Common myeloid progenitor, CD34-positive (primary cell): ENCODE measurements around the gene TAC3.
"Not testable (repeated sequence)": the region's sequence is repeated elsewhere in the genome, so short reads cannot be mapped to it uniquely, and the experiment has no call there.

Source experiments
- CTCF ChIA-PET: fragments of 350-600 bp; sonication (Branson Sonifier 250); formaldehyde crosslinking; loops from one replicate; lab custom pipeline; 2021; ENCODE audit warnings: antibody characterized with exemption; lab: Charles Lee
- POLR2A ChIA-PET: fragments of 350-600 bp; sonication (Branson Sonifier 250); formaldehyde crosslinking; loops from one replicate; lab custom pipeline; 2021; ENCODE audit warnings: antibody characterized with exemption; lab: Charles Lee
- DNase-seq, 3 donors: peaks; one replicate each; pipeline versions ENCODE4 v3.0.0 to v3.0.0-alpha.2; 2013
- H3K27ac ChIP-seq, 2 experiments: 1 replicate in 1 of 2; 2 replicates in 1 of 2; pipeline ENCODE4 v1.7.0; 2013; ENCODE audit warnings: inconsistent platforms in 2 of 2, low read length in 2 of 2, mild to moderate bottlenecking in 2 of 2, low read depth in 1 of 2, moderate library complexity in 1 of 2; ENCODE audit not compliant: severe bottlenecking in 2 of 2, insufficient read depth in 1 of 2, poor library complexity in 1 of 2
- H3K27me3 ChIP-seq, 5 experiments: replicated peaks in 2 of 5; 1 replicate in 3 of 5; 2 replicates in 2 of 5; pipeline versions ENCODE4 v1.6.1 to v1.7.0; 2013; ENCODE audit warnings: low read length in 4 of 5, mild to moderate bottlenecking in 2 of 5, moderate library complexity in 2 of 5, inconsistent platforms in 1 of 5; ENCODE audit not compliant: insufficient read depth in 5 of 5, control insufficient read depth in 4 of 5
- H3K36me3 ChIP-seq, 4 experiments: 1 replicate in 2 of 4; 2 replicates in 2 of 4; pipeline versions ENCODE4 v1.6.1 to v1.7.0; 2013; ENCODE audit warnings: low read length in 3 of 4, control low read depth in 1 of 4, mild to moderate bottlenecking in 1 of 4; ENCODE audit not compliant: control insufficient read depth in 4 of 4, insufficient read depth in 4 of 4
- H3K4me1 ChIP-seq, 4 experiments: 1 replicate in 3 of 4; 2 replicates in 1 of 4; pipeline versions ENCODE4 v1.6.1 to v1.7.1; 2013; ENCODE audit warnings: low read length in 3 of 4, mild to moderate bottlenecking in 3 of 4, control low read depth in 1 of 4, inconsistent platforms in 1 of 4, moderate library complexity in 1 of 4; ENCODE audit not compliant: control insufficient read depth in 4 of 4, insufficient read depth in 4 of 4; ENCODE audit errors: control extremely low read depth in 1 of 4
- H3K4me3 ChIP-seq, 7 experiments: 1 replicate in 4 of 7; 2 replicates in 3 of 7; pipeline versions ENCODE4 v1.5.1 to v1.7.0; 2013; ENCODE audit warnings: mild to moderate bottlenecking in 7 of 7, low read length in 6 of 7, moderate library complexity in 6 of 7, inconsistent platforms in 2 of 7, low read depth in 2 of 7, control low read depth in 1 of 7; ENCODE audit not compliant: insufficient read depth in 4 of 7, control insufficient read depth in 1 of 7; ENCODE audit errors: extremely low read depth in 1 of 7
- H3K9me3 ChIP-seq, 5 experiments: 1 replicate in 4 of 5; 2 replicates in 1 of 5; pipeline versions ENCODE4 v1.6.1 to v1.7.1; 2013; ENCODE audit warnings: low read length in 4 of 5, mild to moderate bottlenecking in 2 of 5, inconsistent platforms in 1 of 5, low read depth in 1 of 5, moderate library complexity in 1 of 5; ENCODE audit not compliant: control insufficient read depth in 4 of 5, insufficient read depth in 2 of 5; ENCODE audit errors: control extremely low read depth in 1 of 5
- WGBS: methylation state at CpG from one replicate; pipeline ENCODE4 v1.1.5; 2013; ENCODE audit not compliant: insufficient coverage; 5-methylcytosine and 5-hydroxymethylcytosine counted together

TAC3 gene

DNA sequence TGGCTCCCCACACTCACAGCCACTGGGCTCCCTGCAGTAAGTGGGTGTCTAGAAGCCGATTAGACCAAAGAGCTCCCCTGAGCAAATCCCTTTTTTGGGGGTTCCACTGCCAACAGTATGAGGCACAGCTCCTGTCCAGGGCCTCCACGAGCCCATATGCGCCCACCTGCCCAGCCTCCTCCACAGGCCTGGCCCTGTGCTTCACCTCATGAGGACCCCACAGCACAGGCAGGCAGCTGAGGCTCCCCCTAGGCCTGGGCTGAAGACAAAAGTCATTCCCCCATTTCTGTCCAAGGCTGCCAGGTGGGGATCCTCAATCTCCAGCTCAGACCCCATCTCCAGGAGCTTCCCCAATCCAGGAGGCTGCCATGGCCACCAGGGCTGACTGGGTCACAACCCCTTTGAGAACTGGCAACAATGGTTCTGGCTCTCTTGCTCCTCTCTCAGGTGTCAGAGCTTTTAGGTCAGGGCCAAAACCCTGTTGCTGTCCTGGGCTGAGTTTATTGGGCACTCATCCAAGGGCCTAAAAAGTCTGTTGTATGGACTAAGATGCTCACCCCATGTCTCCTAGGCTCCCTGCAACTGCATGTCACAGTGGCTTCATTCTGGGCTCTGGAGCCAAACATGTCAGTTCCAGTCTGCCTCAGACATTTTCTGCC, 33.6 kb downstream of the TAC3 start:
- POLR2A ChIA-PET, H3K9me3 ChIP-seq, H3K4me3 ChIP-seq, CTCF ChIA-PET, H3K27ac ChIP-seq, H3K27me3 ChIP-seq, DNase-seq, H3K36me3 ChIP-seq: not testable (repeated sequence)
- peaks cover 0 to 12% (median 12%) of the 10 kb centered on the region in 4 experiments for H3K4me1 ChIP-seq
- 100% methylated on average over 2 of the region's 3 CpGs for WGBS

GRCh38 chr12:56980941-56981530, 35.3 kb downstream of the TAC3 start:
- CTCF ChIA-PET: interaction anchor here (0.6 to 1.1 kb wide), 3 partner anchors 21 to 140 kb away, joined by 3 read pairs; no protein-coding TSS in a partner anchor
- 96% methylated on average over 3 of the region's 4 CpGs for WGBS

GRCh38 chr12:56980268-56980667, 36.1 kb downstream of the TAC3 start:
- H3K4me3 ChIP-seq: no peak overlapping the region
- CTCF ChIA-PET: interaction anchor here (1.2 kb wide), 1 partner anchor 22 kb away, joined by 3 read pairs; no protein-coding TSS in a partner anchor
- H3K27me3 ChIP-seq: no peaks in the 10 kb centered on the region
- no peaks in the 10 kb centered on the region for H3K4me1 ChIP-seq
- 100% methylated on average over 6 of the region's 6 CpGs for WGBS
- DNase-seq: no peak
- no peaks in the 10 kb centered on the region for H3K9me3 ChIP-seq
- POLR2A ChIA-PET: no interaction called here
- H3K36me3 ChIP-seq: no peaks in the 10 kb centered on the region
- no peak overlapping the region for H3K27ac ChIP-seq

More at GRCh38 chr12:56980941-56981530, 35.3 kb downstream of the TAC3 start:
- Histone ChIP-seq H3K4me1 (no peaks in the 10 kb centered on the region), H3K36me3 (no peaks in the 10 kb centered on the region), H3K27ac (no peak overlapping the region), H3K4me3 (no peak overlapping the region), H3K9me3 (no peaks in the 10 kb centered on the region), H3K27me3 (no peaks in the 10 kb centered on the region)
- POLR2A ChIA-PET: no interaction called here
- DNase-seq: no peak

- Histone ChIP-seq H3K4me1 (no peaks in the 10 kb centered on the region), H3K27me3 (no peaks in the 10 kb centered on the region), H3K27ac (no peak overlapping the region), H3K4me3 (no peak overlapping the region), H3K9me3 (no peaks in the 10 kb centered on the region), H3K36me3 (no peaks in the 10 kb centered on the region)
- 97% methylated on average over 3 of the region's 3 CpGs for WGBS
- ChIA-PET POLR2A (no interaction called here), CTCF (interaction anchor here (0.6 to 1.4 kb wide), 3 partner anchors 20 to 24 kb away, joined by 3 to 4 read pairs (median 3); no protein-coding TSS in a partner anchor)
- no peak for DNase-seq
Observed at GRCh38 chr12:56979628-56980027, 36.7 kb downstream of the TAC3 start.

DNA sequence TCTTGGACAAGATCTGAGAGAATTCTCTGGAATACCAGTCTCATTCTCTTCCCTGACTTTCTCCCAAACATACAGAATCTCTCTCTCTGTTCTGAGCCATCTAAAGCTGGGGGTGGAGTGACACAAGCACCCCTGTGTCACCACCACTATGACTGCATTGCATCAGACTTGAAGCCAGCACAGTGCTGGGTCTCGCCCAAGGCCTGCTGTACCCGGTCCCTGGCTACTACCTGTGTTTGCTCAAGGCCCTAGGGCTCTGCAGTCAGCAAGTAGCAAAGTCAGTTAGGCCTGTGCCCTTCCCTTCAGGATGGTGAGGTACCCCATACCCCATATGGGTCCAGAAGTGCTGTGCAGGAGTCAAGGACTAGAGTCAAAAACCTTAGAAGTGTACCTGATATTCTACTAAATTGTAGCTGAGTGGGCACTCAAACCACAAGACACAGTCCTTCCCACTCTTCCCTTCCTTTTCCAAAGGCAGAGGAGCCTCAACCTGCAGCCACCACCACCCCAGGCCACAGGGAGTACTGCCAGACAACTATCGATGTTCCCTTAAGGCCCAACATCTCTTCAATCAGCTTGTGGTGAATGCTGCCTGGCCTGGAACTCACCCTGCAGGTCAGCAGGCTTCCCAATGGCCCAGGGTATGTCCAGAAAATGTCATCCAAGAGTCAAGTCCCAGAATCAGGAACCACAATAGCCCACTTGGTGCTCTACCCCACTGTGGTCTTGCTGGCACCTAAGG, 37.8 kb downstream of the TAC3 start:
- CTCF ChIA-PET: interaction anchor here (1.2 to 1.4 kb wide), 2 partner anchors 24 to 25 kb away, joined by 3 to 4 read pairs; no protein-coding TSS in a partner anchor
- Histone ChIP-seq H3K27ac (no peak overlapping the region), H3K4me3 (no peak overlapping the region), H3K9me3 (no peaks in the 10 kb centered on the region), H3K4me1 (no peaks in the 10 kb centered on the region), H3K36me3 (no peaks in the 10 kb centered on the region), H3K27me3 (no peaks in the 10 kb centered on the region)
- POLR2A ChIA-PET: no interaction called here
- WGBS: 100% methylated on average over 3 of the region's 3 CpGs
- DNase-seq: no peak

- H3K4me3 ChIP-seq, POLR2A ChIA-PET, CTCF ChIA-PET, H3K4me1 ChIP-seq, H3K27me3 ChIP-seq, H3K9me3 ChIP-seq, H3K27ac ChIP-seq, DNase-seq, H3K36me3 ChIP-seq: not testable (repeated sequence)
- WGBS: 100% methylated on average over 1 of the region's 4 CpGs
Observed at GRCh38 chr12:56977361-56977760, 39.0 kb downstream of the TAC3 start.

GRCh38 chr12:56974224-56974623, 42.1 kb downstream of the TAC3 start:
- H3K36me3 ChIP-seq, H3K27ac ChIP-seq, CTCF ChIA-PET, H3K4me1 ChIP-seq, DNase-seq, H3K4me3 ChIP-seq, H3K27me3 ChIP-seq, H3K9me3 ChIP-seq, POLR2A ChIA-PET: not testable (repeated sequence)
- 100% methylated on average over 2 of the region's 3 CpGs for WGBS
